GM18507 (cell line): ENCODE measurements around the gene NEMF.
A peak's percentile ranks its signal among the peaks of the same experiment; 100 is the strongest.
"Not testable (repeated sequence)": the region's sequence is repeated elsewhere in the genome, so short reads cannot be mapped to it uniquely, and the experiment has no call there.

Experiments
- DNase-seq: peaks from one replicate; pipeline ENCODE4 v3.0.0; 2011; ENCODE audit warnings: low read depth; ENCODE audit not compliant: insufficient read length; ENCODE audit errors: extremely low spot score
- FAIRE-seq: peaks from 2 replicates; lab custom pipeline; 2011; peaks lifted over from hg19 to GRCh38; lab: Jason Lieb, UNC

Gene NEMF

GRCh38 chr14:49881350-49882001 is 28.9 kb upstream of the NEMF start:
- DNase-seq, result no peak
- no peak for FAIRE-seq

- DNase-seq (no peak), FAIRE-seq (no peak)
Measured at GRCh38 chr14:49880267-49881064, 27.9 kb upstream of the NEMF start.

- DNase-seq, result no peak
Measured at GRCh38 chr14:49879646-49880204, 27.1 kb upstream of the NEMF start.

GRCh38 chr14:49876563-49877127 is 24.1 kb upstream of the NEMF start:
- FAIRE-seq (no peak), DNase-seq (no peak)

More at GRCh38 chr14:49879646-49880204, 27.1 kb upstream of the NEMF start:
- peak; percentile 72 for FAIRE-seq

GRCh38 chr14:49875640-49876198 is 23.1 kb upstream of the NEMF start:
- DNase-seq (no peak), FAIRE-seq (no peak)

- FAIRE-seq, DNase-seq: not testable (repeated sequence)
Measured at GRCh38 chr14:49873548-49873947, 21.0 kb upstream of the NEMF start.

GRCh38 chr14:49870908-49871307 is 18.3 kb upstream of the NEMF start:
- DNase-seq (no peak), FAIRE-seq (no peak)

GRCh38 chr14:49868720-49869114 is 16.1 kb upstream of the NEMF start:
- FAIRE-seq, result no peak
- DNase-seq, result no peak

- FAIRE-seq, result peak; percentile 96
- no peak for DNase-seq
Measured at GRCh38 chr14:49867831-49868719, 15.5 kb upstream of the NEMF start.

- FAIRE-seq, result peak; percentile 78
Measured at GRCh38 chr14:49865431-49865859, 12.9 kb upstream of the NEMF start.

GRCh38 chr14:49863487-49864281 is 11.1 kb upstream of the NEMF start:
- no peak for DNase-seq
- FAIRE-seq, result peak; percentile 60

More at GRCh38 chr14:49865431-49865859, 12.9 kb upstream of the NEMF start:
- no peak for DNase-seq

- DNase-seq (no peak), FAIRE-seq (peak; percentile 79)
Measured at GRCh38 chr14:49862089-49862673, 9.6 kb upstream of the NEMF start.

- DNase-seq (no peak), FAIRE-seq (no peak)
Measured at GRCh38 chr14:49861699-49862088, 9.1 kb upstream of the NEMF start.

GRCh38 chr14:49860988-49861698 is 8.6 kb upstream of the NEMF start:
- DNase-seq, result no peak
- FAIRE-seq, result peak; percentile 41

GRCh38 chr14:49858383-49858782 is 5.8 kb upstream of the NEMF start:
- FAIRE-seq (peak; percentile 75), DNase-seq (no peak)

GRCh38 chr14:49857427-49858003 is 4.9 kb upstream of the NEMF start:
- DNase-seq (no peak), FAIRE-seq (no peak)
